ENCODE measurements around the gene IRX2.

IRX2 gene

DNA sequence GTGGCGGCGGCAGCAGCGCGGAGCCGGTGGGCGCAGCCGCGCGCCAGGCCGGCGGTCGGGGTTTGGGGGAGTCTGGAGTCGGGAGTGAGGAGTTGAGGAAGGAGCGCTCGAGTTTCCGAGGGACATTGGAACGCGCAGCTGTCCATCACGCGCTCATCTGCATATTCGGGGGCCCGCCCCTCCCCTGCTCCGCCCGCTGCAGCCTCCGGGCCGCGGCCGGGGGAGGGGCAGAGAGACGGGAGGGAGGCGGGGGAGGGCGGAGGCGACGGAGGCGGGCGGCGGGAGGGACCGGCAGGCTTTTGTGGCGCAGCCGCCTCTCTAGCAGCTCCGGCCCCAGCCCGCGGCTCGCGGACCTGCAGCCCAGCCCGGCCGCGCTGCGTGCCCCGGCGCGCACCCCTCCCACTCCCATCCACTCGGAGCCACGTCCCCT, at the start of gene IRX2:
IRX2 (minus strand) TSS at position 86 of the 430 bp plus-strand sequence. CDS start 264 bp downstream, outside the sequence.
- no peak for DNase-seq (ENCODE audit: extremely low read depth in 1 of 2, low read depth in 1 of 2)

- no peak for DNase-seq (ENCODE audit: extremely low read depth in 1 of 2, low read depth in 1 of 2)
Measured at GRCh38 chr5:2800035-2800434, 48.6 kb upstream of the IRX2 start.

- no peak for DNase-seq (ENCODE audit: extremely low read depth in 1 of 2, low read depth in 1 of 2)
Measured at GRCh38 chr5:2797981-2798380, 46.5 kb upstream of the IRX2 start.

- DNase-seq (ENCODE audit: extremely low read depth in 1 of 2, low read depth in 1 of 2): no peak
Measured at GRCh38 chr5:2797160-2797559, 45.7 kb upstream of the IRX2 start.

- no peak for DNase-seq (ENCODE audit: extremely low read depth in 1 of 2, low read depth in 1 of 2)
Measured at GRCh38 chr5:2783223-2783622, 31.7 kb upstream of the IRX2 start.

DNA sequence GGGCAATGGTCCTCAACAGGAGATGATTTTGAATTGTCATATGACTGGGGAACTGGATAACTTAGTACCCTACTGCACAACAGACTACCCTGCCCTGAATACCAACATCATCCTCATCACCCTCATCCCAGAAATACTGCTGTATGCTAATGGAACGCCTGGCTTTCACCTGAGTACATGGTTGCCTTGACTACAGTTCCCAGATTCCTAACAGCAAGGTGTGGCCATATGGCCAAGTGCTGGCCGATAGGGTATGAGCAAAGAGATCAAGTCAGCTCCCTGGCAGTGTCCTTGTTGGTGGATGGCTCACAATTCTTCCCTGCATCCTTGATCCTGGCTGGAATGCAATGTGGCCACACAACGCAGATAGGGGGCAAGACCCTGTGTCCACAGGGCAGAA, 31.2 kb upstream of the IRX2 start:
- no peak for DNase-seq (ENCODE audit: extremely low read depth in 1 of 2, low read depth in 1 of 2)

GRCh38 chr5:2780421-2781171, 29.1 kb upstream of the IRX2 start:
- DNase-seq (ENCODE audit: extremely low read depth in 1 of 2, low read depth in 1 of 2): no peak

DNA sequence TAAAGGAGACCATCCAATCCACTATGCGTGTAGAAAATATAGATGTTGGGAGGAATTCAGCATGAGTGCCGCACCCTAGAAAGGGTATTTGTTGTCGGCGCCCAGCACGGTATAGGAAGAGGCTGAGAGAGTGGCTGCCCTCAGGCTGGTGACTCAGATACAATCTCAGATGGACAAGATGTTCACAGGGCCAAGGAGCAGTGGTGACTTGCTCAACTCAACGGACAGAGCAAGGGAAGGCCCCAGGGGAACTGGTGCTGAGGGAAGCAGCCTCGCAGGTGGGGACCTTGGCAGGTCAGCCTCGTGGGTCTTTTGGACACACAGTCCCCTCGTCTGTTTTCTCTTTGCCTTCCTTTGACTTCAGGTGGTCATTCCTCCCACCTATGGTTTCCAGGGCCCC, 28.0 kb upstream of the IRX2 start:
- DNase-seq (ENCODE audit: extremely low read depth in 1 of 2, low read depth in 1 of 2): no peak

DNA sequence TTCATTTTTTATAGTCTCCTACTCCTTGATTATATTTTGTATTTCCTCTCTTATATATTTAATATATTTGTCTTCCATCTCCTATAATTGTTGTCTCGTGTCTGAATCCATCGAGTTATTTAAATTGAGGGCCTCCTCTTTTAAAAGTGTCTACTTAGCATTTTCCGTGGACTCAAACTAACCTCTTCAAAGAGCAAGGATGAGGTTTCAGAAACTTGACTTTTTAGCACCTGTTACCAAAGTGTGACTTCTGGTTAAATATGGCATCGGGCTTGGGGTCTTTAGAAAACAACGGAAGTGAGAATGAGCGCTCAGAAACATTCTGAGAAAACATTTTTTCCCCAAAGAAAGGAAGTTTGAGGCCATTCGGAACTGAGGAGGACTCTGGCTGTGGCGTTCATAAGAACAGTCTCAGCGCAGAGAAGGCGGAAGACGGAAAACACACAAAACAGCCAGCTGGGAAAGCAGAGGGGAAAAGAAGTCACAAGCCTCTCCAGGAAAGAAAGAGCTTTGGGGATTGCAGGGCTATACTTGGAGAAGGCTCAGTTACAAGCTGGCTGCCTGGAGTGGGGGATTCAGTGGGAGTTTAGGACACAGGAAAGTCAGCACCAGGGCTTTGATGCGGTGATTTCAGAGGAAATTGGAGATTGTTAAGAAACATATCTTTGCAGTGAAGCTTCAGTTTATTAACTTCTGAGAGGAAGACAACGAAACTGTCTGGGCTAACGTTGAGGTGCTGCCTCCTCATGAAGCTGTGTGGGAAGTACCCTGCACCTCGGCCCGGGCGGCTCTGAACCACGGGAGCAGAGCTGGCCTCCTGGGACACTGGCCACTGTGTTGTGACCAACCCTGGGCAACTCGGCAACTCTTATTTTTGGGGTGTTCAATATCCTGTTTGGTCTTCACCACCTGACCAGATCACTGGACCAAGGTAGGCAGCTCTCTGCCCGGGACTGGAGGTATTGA, 25.1 kb upstream of the IRX2 start:
- DNase-seq (ENCODE audit: extremely low read depth in 1 of 2, low read depth in 1 of 2): no peak

DNA sequence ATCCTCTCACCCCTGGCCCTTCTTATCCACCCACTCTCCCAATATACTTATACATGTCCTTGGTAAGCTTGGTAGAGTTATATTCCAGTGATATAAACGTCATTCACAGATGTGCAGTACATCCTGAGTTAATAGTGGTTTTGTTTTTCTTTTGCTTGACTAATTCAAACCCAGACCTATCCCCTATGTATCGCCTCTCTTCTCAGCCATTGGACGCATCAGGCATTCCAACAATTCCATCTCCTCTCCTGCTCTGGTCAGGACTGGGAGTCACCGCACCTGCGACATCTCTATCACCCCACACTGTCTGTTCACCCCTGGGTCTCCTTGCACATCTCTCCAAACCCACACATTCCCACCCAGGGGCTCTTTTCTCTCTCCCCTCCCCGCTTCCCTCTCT, 21.9 kb upstream of the IRX2 start:
- no peak for DNase-seq (ENCODE audit: extremely low read depth in 1 of 2, low read depth in 1 of 2)

- DNase-seq (ENCODE audit: extremely low read depth in 1 of 2, low read depth in 1 of 2): no peak
Measured at GRCh38 chr5:2767089-2767488, 15.6 kb upstream of the IRX2 start.

- DNase-seq (ENCODE audit: extremely low read depth in 1 of 2, low read depth in 1 of 2): no peak
Measured at GRCh38 chr5:2764581-2764980, 13.1 kb upstream of the IRX2 start.

- DNase-seq (ENCODE audit: extremely low read depth in 1 of 2, low read depth in 1 of 2): no peak
Measured at GRCh38 chr5:2763533-2763794, 12.0 kb upstream of the IRX2 start.

DNA sequence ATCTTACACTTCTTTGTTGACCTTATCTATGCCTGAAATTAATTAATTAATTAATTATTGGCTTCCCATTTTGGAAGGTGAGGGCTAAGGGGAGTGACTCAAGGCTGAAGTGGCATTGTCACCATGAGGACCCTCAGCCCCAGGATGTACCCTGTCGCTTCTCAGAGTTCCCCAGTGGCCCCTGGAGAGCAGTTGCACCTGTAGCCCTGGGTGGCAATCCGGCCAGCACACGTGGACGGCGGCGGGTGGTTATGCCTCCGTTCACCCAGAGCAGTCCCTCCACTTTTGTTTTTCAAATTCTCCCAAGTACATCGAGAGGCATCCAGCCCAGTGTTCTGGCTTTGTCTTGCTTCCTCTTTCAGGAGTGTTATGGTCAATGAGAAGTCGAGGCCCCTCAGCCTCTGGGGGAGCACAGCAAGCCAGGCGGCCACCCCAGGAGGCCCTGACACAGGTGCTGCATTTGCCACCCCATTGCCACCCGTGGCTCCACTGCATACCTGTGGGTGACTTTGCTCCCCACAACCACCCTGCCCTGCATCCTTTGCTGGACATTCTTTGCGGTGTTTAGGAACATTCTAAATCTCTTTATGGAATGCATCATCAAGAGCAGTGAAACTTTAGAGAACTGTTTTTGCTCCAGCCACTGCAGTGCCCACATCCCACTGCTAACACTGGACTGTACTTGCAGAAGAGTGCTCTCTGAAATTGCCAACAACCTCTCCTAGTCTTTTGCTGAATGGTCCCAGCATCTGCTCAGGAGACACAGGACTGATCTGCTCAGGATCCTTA, 11.5 kb upstream of the IRX2 start:
- no peak for DNase-seq (ENCODE audit: extremely low read depth in 1 of 2, low read depth in 1 of 2)

DNA sequence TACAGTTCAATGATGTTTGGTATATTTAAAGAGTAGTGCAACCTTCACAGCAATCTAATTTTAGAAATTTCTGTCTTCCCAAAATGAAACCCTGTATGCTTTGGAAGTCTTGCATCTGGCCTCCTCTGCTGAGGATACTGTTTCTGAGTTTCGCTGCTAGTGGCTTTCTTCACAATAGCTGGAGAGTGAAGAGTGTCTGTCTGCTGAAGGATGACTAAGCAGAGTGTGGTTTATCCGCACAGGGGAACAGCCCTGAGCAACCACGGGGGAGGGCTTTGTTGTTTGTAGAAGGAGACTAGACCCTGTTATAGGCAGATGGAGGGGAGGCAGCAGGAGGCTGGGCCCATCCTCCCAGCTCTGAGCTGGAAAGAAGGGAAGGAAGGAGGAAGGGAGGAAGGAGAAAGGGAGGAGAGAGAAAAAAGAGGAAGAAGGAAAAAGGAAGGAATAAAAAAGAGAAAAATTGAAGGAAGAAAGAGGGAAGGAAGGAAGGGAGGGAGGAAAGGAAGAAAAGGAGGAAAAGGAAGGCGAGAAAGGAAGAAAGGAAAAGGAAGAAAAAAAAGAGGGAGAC, 10.5 kb upstream of the IRX2 start:
- no peak for DNase-seq (ENCODE audit: extremely low read depth in 1 of 2, low read depth in 1 of 2)

DNA sequence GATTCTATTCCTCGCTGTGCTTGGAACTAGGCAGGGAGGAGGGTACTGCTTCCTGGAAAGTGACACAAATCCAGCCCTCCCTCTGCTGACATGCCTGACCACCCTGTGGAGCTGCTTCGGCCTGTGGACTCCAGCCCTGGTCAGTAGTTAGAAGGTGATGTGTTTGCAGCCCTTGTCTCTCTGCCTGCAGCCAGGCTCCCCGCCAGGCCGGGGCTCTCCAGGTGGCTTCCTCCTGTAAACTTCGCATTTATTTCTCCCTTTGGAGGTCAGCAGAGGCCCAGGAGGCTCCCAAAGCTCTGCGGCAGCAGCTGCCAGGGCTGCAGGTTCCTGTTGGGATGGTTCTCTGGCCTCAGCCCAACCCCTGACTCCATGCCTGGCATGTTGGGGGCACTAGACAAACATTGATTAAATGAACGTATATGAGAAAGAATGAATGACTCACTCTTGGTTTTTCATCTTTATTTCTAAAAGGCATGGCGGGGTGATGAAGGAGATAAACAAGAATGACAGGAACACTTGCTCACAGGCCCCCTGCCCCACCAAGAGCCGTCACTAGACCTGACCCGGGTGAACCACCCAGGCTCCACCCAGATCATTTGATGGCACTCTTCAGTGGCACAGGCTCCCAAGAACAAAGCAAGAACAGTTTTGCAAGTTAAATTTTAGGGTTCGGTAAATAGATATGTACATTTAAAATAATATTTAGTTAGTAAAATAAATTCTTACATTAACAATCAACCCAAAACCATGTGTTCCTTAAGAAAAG, 8.4 kb upstream of the IRX2 start:
- no peak for DNase-seq (ENCODE audit: extremely low read depth in 1 of 2, low read depth in 1 of 2)

DNA sequence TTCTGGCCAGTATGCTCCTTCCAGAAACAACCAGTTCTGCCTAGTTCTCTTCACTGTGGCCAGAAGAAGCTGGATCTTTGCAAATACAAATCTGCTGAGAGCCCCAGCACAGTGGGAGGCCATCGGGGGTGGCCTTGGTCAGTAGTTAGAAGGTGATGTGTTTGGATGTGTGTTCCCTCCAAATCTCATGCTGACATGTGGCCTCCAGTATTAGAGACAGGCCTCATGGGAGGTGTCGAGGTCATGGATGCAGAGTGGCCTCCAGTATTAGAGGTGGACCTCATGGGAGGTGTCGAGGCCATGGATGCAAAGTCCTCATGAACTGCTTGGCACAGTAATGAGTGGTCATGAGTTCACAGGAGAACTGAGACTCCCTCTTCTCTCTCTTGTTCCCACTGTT, 7.6 kb upstream of the IRX2 start:
- DNase-seq (ENCODE audit: extremely low read depth in 1 of 2, low read depth in 1 of 2): no peak

DNA sequence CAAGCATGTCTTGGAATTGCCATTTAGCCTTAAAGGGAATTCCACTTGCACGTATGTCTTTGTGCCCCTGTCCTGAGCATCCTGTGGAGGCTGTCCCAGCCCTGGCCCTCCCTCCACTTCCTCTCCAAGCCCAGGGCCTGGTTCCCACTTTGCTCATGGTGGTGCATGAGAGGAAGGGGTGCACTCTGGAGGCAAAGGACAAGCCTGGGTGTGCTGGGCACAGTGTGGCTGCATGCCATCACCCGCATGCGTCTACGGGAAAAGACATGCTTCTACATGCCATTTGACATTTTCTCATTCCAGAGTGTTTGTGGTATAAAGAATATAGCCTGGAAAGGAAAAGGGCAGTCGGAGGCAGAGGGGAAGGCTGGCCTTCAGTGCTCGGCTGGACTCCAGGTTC, 7.2 kb upstream of the IRX2 start:
- no peak for DNase-seq (ENCODE audit: extremely low read depth in 1 of 2, low read depth in 1 of 2)

- DNase-seq (ENCODE audit: extremely low read depth in 1 of 2, low read depth in 1 of 2): no peak
Measured at GRCh38 chr5:2757563-2758351, 6.3 kb upstream of the IRX2 start.

Data from stimulated activated CD8-positive, alpha-beta memory T cell treated with anti-CD3 and anti-CD28 coated beads, Interleukin-7, amount 100 ng/mL, for 48 hours (primary cell).